OCI-LY3 (cell line): ENCODE results near the gene CEP162.

Source experiments
- EZH2phosphoT487 ChIP-seq: fragments of 200-600 bp; shearing (Covaris generic); IDR thresholded peaks from 2 replicates; pipeline ENCODE4 v1.6.1; 2018; ENCODE audit warnings: antibody characterized with exemption, mixed run types, low read depth
- TF ChIP-seq, protein P1 (sequence below): fragments of 200-600, 300-600 bp; sonication (generic); IDR thresholded peaks from 2 replicates; pipeline ENCODE4 v1.5.1; 2014; ENCODE audit warnings: antibody characterized with exemption, low read length, low read depth

DNA sequence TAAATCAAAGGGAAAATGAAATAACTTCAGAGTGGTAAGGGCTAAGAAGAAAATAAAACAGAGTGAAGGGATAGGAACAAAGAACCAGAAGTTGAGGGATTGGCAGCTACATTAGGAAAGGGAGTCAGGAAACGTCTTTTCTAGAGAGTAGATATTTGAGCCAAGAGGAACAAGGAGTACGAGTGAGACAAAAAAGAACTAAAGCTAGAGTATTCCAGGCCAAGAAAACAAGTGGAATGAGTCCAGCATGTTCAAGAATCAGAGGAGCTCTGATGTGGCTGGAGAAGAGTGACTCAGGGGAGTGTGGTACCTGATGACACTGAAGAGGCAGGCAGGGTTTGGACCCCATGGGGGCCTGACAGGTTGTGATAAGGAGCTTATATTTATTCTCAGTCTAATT is 66.3 kb downstream of the CEP162 start:
- TF ChIP-seq, protein P1, sequence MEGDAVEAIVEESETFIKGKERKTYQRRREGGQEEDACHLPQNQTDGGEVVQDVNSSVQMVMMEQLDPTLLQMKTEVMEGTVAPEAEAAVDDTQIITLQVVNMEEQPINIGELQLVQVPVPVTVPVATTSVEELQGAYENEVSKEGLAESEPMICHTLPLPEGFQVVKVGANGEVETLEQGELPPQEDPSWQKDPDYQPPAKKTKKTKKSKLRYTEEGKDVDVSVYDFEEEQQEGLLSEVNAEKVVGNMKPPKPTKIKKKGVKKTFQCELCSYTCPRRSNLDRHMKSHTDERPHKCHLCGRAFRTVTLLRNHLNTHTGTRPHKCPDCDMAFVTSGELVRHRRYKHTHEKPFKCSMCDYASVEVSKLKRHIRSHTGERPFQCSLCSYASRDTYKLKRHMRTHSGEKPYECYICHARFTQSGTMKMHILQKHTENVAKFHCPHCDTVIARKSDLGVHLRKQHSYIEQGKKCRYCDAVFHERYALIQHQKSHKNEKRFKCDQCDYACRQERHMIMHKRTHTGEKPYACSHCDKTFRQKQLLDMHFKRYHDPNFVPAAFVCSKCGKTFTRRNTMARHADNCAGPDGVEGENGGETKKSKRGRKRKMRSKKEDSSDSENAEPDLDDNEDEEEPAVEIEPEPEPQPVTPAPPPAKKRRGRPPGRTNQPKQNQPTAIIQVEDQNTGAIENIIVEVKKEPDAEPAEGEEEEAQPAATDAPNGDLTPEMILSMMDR: no peak
- no peak for TF ChIP-seq EZH2phosphoT487
